ENCODE results near the gene KCNQ1. TPM values are rescaled to one million over a fixed set of nuclear protein-coding genes. Genes with fewer than 3 reads are reported as not detected.
A peak's percentile ranks its signal among the peaks of the same experiment; 100 is the strongest.

Gene KCNQ1
- total RNA-seq, 2 donors from 2014 or later, result 4.4 to 25.3 TPM

- DNase-seq (ENCODE audit: low spot score) (no peak), ATAC-seq (ENCODE audit: insufficient number of reproducible peaks, low FRiP score, low read depth) (no peak)
- Histone ChIP-seq H3K4me1 (ENCODE audit: control insufficient read depth in 1 of 2, low read depth in 2 of 2) (no peaks in the 10 kb centered on the region), H3K9me3 (no peaks in the 10 kb centered on the region), H3K36me3 (no peaks in the 10 kb centered on the region), H3K4me3 (no peak overlapping the region), H3K27me3 (replicated peaks; ENCODE audit: insufficient read depth) (no peaks in the 10 kb centered on the region), H3K27ac (no peak overlapping the region)
- TF ChIP-seq CTCF (IDR thresholded peaks at IDR 0.05), result no peak
Measured at GRCh38 chr11:2426826-2427521, 17.8 kb upstream of the KCNQ1 start.

- no peak for DNase-seq (ENCODE audit: low spot score)
Measured at GRCh38 chr11:2427721-2428321, 17.0 kb upstream of the KCNQ1 start.

GRCh38 chr11:2428322-2428795, 16.4 kb upstream of the KCNQ1 start:
- DNase-seq (ENCODE audit: low spot score) (no peak), ATAC-seq (ENCODE audit: insufficient number of reproducible peaks, low FRiP score, low read depth) (no peak)
- no peak overlapping the region for H3K27ac ChIP-seq
- H3K4me1 ChIP-seq (ENCODE audit: control insufficient read depth in 1 of 2, low read depth in 2 of 2), result no peaks in the 10 kb centered on the region
- H3K4me3 ChIP-seq, result no peak overlapping the region
- H3K27me3 ChIP-seq (replicated peaks; ENCODE audit: insufficient read depth), result no peaks in the 10 kb centered on the region
- H3K36me3 ChIP-seq, result no peaks in the 10 kb centered on the region
- no peaks in the 10 kb centered on the region for H3K9me3 ChIP-seq
- TF ChIP-seq CTCF (IDR thresholded peaks at IDR 0.05), result peak; percentile 46

More at GRCh38 chr11:2427721-2428321, 17.0 kb upstream of the KCNQ1 start:
- Histone ChIP-seq H3K27me3 (replicated peaks; ENCODE audit: insufficient read depth) (no peaks in the 10 kb centered on the region), H3K9me3 (no peaks in the 10 kb centered on the region), H3K36me3 (no peaks in the 10 kb centered on the region), H3K4me1 (ENCODE audit: control insufficient read depth in 1 of 2, low read depth in 2 of 2) (no peaks in the 10 kb centered on the region), H3K4me3 (no peak overlapping the region), H3K27ac (no peak overlapping the region)
- TF ChIP-seq CTCF (IDR thresholded peaks at IDR 0.05), result no peak
- no peak for ATAC-seq (ENCODE audit: insufficient number of reproducible peaks, low FRiP score, low read depth)

- Histone ChIP-seq H3K9me3 (no peaks in the 10 kb centered on the region), H3K27me3 (replicated peaks; ENCODE audit: insufficient read depth) (no peaks in the 10 kb centered on the region), H3K4me1 (ENCODE audit: control insufficient read depth in 1 of 2, low read depth in 2 of 2) (no peaks in the 10 kb centered on the region), H3K4me3 (no peak overlapping the region), H3K36me3 (no peaks in the 10 kb centered on the region), H3K27ac (no peak overlapping the region)
- ATAC-seq (ENCODE audit: insufficient number of reproducible peaks, low FRiP score, low read depth), result no peak
- DNase-seq (ENCODE audit: low spot score), result no peak
- no peak for TF ChIP-seq CTCF (IDR thresholded peaks at IDR 0.05)
Measured at GRCh38 chr11:2431395-2431794, 13.4 kb upstream of the KCNQ1 start.

- no peak overlapping the region for H3K27ac ChIP-seq
- no peak for DNase-seq (ENCODE audit: low spot score)
- no peak for TF ChIP-seq CTCF (IDR thresholded peaks at IDR 0.05)
- no peaks in the 10 kb centered on the region for H3K27me3 ChIP-seq (replicated peaks; ENCODE audit: insufficient read depth)
- ATAC-seq (ENCODE audit: insufficient number of reproducible peaks, low FRiP score, low read depth), result no peak
- no peaks in the 10 kb centered on the region for H3K4me1 ChIP-seq (ENCODE audit: control insufficient read depth in 1 of 2, low read depth in 2 of 2)
- no peaks in the 10 kb centered on the region for H3K9me3 ChIP-seq
- no peak overlapping the region for H3K4me3 ChIP-seq
- no peaks in the 10 kb centered on the region for H3K36me3 ChIP-seq
Measured at GRCh38 chr11:2432171-2432621, 12.6 kb upstream of the KCNQ1 start.
